Left hindlimb (tissue), 1 donor: ENCODE measurements around the gene RAB11FIP5.

Source experiments
- DNase-seq: peaks from one replicate; pipeline ENCODE4 v3.0.0-alpha.2; 2018

The RAB11FIP5 gene

GRCh38 chr2:73028841-73029240 lies 83.9 kb downstream of the RAB11FIP5 start:
- DNase-seq, result no peak

- no peak for DNase-seq
Measured at GRCh38 chr2:73027340-73027739, 85.4 kb downstream of the RAB11FIP5 start.

- DNase-seq, result no peak
Measured at GRCh38 chr2:73023497-73023896, 89.3 kb downstream of the RAB11FIP5 start.
